ENCODE data around the gene NFKBIB. TPM values are rescaled to one million over a fixed set of nuclear protein-coding genes. Genes with fewer than 3 reads are reported as not detected.

Gene NFKBIB
- total RNA-seq, 1 donor from 2014 or later, result 15.3 TPM

DNA sequence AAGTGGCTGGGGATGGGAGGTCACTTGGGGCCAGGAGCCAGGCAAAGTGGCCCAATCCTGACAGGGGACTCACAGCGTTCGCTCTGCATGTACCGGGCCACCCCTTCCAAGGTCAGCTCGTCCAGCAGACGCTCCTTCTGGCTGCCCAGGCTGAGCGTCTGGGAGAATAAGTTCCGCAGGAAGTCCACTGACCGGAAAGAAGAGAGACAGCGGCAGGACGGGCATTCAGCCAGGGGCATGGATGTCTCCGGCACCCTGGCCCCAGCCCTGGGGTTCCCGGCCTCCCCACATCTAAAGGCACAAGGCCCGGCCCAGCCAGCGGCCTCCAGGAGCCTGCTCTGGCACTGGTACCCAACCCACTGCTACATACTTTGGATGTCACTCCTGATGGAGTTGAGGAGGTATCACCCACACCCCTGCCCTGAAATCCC lies 6.4 kb upstream of the NFKBIB start:
- H3K4me3 Mint-ChIP-seq (ENCODE audit: unreplicated experiment), result no peak overlapping the region
- no peak overlapping the region for H3K27ac Mint-ChIP-seq (ENCODE audit: unreplicated experiment)
- no peak for DNase-seq (ENCODE audit: low spot score)
- no peaks in the 10 kb centered on the region for H3K27me3 Mint-ChIP-seq (ENCODE audit: low read depth)
- no peaks in the 10 kb centered on the region for H3K9me3 Mint-ChIP-seq (ENCODE audit: low read depth)
- H3K4me1 Mint-ChIP-seq (ENCODE audit: low read depth), result peaks cover 10% of the 10 kb centered on the region
- TF ChIP-seq, protein P1, sequence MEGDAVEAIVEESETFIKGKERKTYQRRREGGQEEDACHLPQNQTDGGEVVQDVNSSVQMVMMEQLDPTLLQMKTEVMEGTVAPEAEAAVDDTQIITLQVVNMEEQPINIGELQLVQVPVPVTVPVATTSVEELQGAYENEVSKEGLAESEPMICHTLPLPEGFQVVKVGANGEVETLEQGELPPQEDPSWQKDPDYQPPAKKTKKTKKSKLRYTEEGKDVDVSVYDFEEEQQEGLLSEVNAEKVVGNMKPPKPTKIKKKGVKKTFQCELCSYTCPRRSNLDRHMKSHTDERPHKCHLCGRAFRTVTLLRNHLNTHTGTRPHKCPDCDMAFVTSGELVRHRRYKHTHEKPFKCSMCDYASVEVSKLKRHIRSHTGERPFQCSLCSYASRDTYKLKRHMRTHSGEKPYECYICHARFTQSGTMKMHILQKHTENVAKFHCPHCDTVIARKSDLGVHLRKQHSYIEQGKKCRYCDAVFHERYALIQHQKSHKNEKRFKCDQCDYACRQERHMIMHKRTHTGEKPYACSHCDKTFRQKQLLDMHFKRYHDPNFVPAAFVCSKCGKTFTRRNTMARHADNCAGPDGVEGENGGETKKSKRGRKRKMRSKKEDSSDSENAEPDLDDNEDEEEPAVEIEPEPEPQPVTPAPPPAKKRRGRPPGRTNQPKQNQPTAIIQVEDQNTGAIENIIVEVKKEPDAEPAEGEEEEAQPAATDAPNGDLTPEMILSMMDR (IDR thresholded peaks at IDR 0.05), result no peak
- peaks cover 9% of the 10 kb centered on the region for H3K36me3 Mint-ChIP-seq (ENCODE audit: low read depth)

DNA sequence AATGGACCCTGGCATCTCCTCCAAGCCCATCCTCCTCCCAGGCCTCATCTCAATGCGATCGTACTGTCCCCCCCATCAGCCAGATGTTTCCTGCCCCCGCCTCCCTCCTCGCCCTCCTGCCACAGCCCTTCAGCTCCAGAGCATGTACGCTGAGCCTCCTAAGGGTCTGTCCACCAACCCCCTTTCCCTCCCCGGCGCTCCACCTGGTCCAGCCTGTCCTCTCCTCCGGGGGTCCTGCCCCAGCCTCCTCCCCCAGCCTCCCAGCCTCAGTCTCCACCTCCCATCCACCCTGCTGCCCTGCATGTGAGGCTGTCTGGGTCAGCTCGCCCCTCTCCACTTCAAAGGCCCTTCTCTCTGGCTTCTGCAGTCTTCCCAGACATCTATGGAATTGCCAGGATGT lies 4.8 kb upstream of the NFKBIB start:
- Mint-ChIP-seq H3K4me3 (ENCODE audit: unreplicated experiment) (no peak overlapping the region), H3K4me1 (ENCODE audit: low read depth) (peaks cover 17% of the 10 kb centered on the region), H3K27ac (ENCODE audit: unreplicated experiment) (no peak overlapping the region), H3K36me3 (ENCODE audit: low read depth) (peaks cover 3% of the 10 kb centered on the region), H3K9me3 (ENCODE audit: low read depth) (no peaks in the 10 kb centered on the region), H3K27me3 (ENCODE audit: low read depth) (no peaks in the 10 kb centered on the region)
- peak; percentile 92 for DNase-seq (ENCODE audit: low spot score)
- TF ChIP-seq, protein P1 (IDR thresholded peaks at IDR 0.05), result no peak

DNA sequence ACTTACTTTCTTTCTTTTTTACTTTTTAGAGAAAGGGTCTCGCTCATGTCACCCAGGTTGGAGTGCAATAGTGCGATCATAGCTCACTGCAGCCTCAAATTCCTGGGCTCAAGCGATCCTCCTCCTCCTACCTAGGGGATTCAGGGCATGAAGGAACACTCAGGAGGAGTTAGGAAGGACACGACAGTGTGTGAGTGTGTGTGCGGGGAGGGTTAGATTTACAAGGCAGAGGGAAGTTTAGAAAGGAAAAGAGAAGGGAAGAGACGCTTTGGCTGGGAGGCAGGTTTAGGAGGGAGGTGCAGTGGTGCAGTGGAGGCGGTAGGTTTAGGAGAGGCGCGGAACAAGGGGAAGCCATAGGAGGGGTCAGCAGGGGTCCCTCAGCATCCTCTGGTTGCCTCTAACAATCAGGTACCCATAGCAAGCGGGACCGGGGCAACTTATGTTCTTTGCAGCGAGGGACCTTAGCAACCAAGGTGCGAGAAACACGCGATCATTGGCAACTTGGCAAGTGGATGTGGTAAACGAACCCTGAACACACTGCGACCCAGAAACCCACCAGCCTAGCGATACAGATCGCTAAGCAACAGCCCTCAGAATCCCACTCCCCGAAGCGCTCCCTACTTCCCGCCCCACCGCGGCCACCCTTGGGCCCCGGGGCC lies 852 bp upstream of the NFKBIB start:
- no peaks in the 10 kb centered on the region for H3K9me3 Mint-ChIP-seq (ENCODE audit: low read depth)
- H3K36me3 Mint-ChIP-seq (ENCODE audit: low read depth), result no peaks in the 10 kb centered on the region
- no peaks in the 10 kb centered on the region for H3K27me3 Mint-ChIP-seq (ENCODE audit: low read depth)
- peaks cover 26% of the 10 kb centered on the region for H3K4me1 Mint-ChIP-seq (ENCODE audit: low read depth)
- TF ChIP-seq, protein P1 (IDR thresholded peaks at IDR 0.05), result no peak
- H3K4me3 Mint-ChIP-seq (ENCODE audit: unreplicated experiment), result peak overlapping the region; percentile 96
- peak overlapping the region; percentile 98 for H3K27ac Mint-ChIP-seq (ENCODE audit: unreplicated experiment)
- DNase-seq (ENCODE audit: low spot score), result no peak

DNA sequence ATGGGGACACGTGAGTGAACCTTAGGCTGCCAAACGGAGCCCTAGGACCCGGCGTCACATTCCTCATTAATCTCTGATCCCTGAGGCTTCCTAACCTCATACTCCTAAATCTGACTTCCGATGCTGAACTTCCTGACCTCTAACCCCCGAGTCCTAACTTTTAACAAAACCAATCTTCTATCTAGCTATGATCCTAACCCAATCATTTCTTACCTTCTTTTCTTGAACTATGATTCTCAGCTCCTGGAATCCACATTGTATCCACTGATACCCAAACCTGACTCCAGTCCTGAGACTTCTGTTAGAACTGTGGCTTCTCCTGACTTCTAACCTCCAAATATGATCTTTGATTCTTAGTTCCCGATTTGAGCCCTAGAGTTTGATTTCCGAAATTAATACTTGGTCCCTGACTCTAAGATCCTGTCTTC lies 447 bp downstream of the NFKBIB start:
- Mint-ChIP-seq H3K4me1 (ENCODE audit: low read depth) (peaks cover 26% of the 10 kb centered on the region), H3K27me3 (ENCODE audit: low read depth) (no peaks in the 10 kb centered on the region), H3K36me3 (ENCODE audit: low read depth) (peaks cover 5% of the 10 kb centered on the region), H3K9me3 (ENCODE audit: low read depth) (no peaks in the 10 kb centered on the region), H3K4me3 (ENCODE audit: unreplicated experiment) (peak overlapping the region; percentile 96), H3K27ac (ENCODE audit: unreplicated experiment) (peak overlapping the region; percentile 95)
- DNase-seq (ENCODE audit: low spot score), result no peak
- TF ChIP-seq, protein P1 (IDR thresholded peaks at IDR 0.05), result no peak

DNA sequence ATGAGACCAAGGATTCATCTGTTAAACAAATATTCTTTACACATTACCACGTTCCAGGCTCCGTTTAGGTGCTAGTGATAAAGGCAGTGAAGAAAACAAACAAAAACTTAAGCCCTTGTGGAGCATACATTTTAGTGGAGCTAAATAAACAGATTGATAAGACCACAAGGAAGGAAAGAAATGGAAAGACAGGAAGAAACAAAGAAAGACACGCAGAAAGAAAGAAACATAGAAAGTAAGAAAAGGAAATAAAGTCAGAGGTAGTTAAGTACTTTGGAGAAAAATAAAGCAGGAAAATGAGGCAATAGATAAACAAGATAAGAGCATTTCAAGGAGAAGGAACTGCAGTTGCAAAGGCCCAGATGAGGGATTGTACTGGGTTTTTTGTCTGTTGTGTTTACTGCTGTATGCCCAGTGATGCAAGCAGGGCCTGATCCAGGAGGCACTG lies 998 bp downstream of the NFKBIB start:
- Mint-ChIP-seq H3K9me3 (ENCODE audit: low read depth) (no peaks in the 10 kb centered on the region), H3K27me3 (ENCODE audit: low read depth) (no peaks in the 10 kb centered on the region), H3K4me1 (ENCODE audit: low read depth) (peaks cover 26% of the 10 kb centered on the region), H3K27ac (ENCODE audit: unreplicated experiment) (peak overlapping the region; percentile 95), H3K36me3 (ENCODE audit: low read depth) (peaks cover 7% of the 10 kb centered on the region), H3K4me3 (ENCODE audit: unreplicated experiment) (peak overlapping the region; percentile 96)
- TF ChIP-seq, protein P1 (IDR thresholded peaks at IDR 0.05), result no peak
- DNase-seq (ENCODE audit: low spot score), result no peak

Data from chondrocyte (in vitro differentiated cells).